Jurkat, Clone E6-1 (cell line): ENCODE data around the gene CHID1.

Experiments used
- DNase-seq: peaks from one replicate; pipeline ENCODE4 v3.0.0-alpha.2; 2011; ENCODE audit warnings: low read depth, low spot score
- H3K4me3 ChIP-seq: 2 replicates; pipeline ENCODE4 v1.5.1; 2011; ENCODE audit warnings: mild to moderate bottlenecking, low read length, control low read depth, moderate library complexity

The CHID1 gene

DNA sequence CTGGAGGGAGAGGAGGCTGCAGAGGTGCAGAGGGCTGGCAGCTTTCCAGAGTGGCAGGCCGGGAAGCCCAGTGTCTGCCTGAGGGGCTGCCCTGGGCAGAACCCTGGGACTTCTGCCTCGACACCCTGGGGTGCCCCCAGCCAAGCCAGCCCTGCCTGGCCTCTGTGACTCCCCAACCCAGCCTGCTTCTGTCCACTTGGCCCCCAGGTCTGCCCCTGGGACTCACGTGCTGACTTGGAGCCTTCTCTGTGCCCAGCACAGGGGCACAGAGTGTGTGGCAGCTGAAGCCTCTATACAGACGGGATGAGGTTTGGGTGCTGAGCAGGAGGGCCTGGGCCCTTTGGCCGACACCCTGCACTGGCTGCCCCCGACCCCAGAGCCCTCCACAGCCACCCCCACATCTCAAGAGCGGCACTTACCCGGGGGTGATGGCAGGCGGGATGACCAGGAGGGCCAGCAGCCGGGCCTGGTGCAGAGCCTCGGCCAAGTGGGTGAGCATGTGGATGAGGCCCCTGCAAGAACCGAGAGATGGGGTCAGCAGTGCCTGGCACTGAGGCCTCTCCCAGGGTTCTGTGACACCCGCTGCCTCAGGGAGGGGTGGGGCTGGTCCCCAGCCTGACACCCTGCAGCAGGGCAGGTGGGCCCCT, 17.5 kb downstream of the CHID1 start:
- no peak for DNase-seq
- H3K4me3 ChIP-seq: no peak overlapping the region

DNA sequence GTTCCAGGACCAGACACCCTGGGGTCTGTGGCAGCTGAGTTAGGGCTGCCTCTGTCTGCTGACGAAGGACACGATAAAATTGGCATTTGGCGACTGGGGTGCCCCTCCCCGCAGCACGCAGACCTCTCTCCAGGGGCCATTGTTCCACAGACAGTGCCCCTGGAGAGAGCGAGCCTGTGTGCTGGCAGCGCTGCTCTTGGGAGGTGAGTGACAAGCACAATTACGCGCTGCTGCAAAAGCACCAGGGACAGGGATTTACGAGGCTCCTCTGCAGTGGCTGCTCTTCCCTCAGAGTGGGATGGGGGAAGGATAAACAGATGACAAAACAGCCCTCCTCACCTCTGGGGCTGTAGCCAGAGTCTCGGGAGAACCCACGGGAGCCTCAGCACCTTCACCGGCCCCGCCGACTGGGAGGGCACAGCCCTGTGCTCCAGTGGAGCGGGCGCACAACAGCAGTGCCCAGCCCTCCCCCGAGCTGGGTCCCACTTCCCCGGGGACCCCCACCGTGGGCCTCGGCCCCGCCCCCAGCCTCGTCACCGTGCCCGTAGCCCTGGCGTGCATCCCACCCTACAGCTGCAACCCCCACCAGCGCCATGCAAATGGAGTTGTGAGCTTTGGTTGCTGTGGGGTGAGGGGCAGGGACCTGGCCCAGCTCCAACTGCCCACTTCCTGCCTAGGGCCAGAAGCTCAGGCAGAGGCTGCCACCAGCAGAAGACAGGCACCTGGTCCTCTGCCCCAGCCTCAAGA, 19.6 kb downstream of the CHID1 start:
- H3K4me3 ChIP-seq: no peak overlapping the region
- DNase-seq: no peak

DNA sequence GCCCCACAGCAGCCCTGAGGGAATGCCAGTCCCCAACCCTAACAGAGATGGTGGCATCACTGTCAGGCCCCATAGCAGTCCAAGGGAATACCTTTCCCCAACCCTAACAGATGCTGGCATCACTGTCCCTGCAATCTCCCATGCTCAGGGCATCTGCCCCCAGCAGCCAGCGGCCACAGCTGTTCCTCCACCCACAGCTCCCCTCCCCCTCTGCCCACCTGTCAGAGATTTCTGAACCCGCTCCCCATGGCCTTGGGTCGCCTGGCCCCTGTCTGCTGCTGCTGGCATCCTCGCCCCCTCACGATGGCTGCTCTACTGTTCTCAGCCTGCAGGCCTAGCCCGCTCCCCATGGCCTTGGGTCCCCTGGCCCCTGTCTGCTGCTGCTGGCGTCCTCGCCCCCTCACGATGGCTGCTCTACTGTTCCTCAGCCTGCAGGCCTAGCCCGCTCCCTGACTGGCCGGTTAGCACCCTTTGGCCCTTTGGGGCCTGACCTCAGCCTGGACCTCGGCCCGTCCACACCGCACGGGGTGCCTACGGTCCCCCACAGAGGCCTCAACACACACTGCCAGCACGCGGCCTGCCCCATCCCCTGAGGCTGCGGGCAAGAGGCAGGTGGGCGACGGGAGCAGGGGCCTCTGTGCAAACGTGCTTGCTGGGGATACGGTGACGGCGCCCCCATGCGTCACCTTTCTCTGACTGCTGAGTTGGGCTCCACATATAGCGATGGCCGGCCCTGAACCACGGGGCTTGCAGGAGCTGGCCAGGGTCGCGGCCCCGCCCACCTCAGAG, 20.7 kb downstream of the CHID1 start:
- DNase-seq: no peak
- H3K4me3 ChIP-seq: no peak overlapping the region

GRCh38 chr11:889257-889656, 21.4 kb downstream of the CHID1 start:
- H3K4me3 ChIP-seq: no peak overlapping the region
- DNase-seq: no peak

GRCh38 chr11:888310-889212, 22.0 kb downstream of the CHID1 start:
- DNase-seq: no peak
- no peak overlapping the region for H3K4me3 ChIP-seq

DNA sequence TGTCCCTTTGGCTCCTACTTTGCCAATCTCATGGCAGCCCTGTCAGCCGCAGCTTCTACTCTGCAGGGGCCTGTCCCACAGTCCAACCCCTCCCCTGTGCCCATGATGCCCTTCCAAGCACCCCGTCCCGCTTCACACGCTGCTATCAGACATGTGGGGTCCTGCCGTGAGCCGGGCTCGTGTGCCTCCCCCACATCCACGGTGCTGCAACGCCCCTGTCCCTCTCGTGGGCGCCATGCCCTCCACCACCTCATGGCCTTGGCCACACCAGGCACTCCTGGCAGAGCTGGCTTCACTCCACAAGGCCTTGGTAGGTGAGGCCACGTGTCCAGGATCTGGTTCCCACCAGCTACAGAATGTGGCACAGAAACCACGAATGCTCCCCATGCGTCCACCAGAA, 23.0 kb downstream of the CHID1 start:
- DNase-seq: no peak
- H3K4me3 ChIP-seq: no peak overlapping the region

DNA sequence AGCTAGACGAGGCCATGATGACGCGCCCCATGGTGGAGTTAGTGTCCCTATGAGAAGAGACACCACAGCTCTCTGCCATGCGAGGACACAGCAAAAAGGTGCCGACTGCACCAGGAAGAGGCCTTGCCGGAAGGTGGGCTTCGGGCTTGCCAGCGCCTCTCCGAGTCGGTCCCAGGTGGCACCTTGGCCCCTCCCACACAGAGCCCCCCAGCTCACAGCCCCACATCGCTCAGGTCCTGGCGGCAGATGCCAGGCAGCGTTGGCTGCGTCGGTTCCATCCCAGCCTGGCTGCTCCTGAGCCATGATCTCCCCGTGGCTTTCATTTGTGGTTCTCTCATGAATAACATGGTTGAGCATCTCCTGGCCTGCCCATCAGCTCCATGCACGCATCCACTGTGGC, 24.0 kb downstream of the CHID1 start:
- no peak for DNase-seq
- no peak overlapping the region for H3K4me3 ChIP-seq

DNA sequence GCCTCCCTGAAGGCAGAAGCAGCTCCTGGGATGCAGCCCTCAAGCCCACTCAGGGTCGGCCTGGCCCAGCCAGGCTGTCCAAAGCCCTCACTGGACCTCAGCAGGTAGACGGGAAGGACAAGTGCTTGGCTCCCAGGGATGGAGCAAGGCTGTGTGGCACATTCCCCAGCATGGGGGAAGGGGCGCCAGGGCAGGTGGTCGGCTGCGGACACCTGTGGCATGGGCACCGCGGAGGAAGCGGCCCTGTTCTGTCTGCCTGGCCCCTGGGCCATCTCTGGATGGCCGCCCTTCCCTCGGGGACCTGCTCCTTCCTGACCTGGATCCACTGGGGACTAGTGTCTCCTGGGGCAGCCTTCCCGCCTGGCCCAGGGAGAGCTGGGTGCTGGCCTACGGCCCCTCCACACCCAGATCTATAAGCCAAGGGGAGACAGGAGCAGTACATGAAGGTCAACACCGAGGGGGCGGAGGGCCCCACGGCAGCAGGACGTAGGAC, 26.0 kb downstream of the CHID1 start:
- H3K4me3 ChIP-seq: no peak overlapping the region
- DNase-seq: no peak

GRCh38 chr11:883527-883926, 27.1 kb downstream of the CHID1 start:
- no peak overlapping the region for H3K4me3 ChIP-seq
- DNase-seq: no peak

GRCh38 chr11:882596-882995, 28.0 kb downstream of the CHID1 start:
- DNase-seq: no peak
- no peak overlapping the region for H3K4me3 ChIP-seq

- no peak overlapping the region for H3K4me3 ChIP-seq
- DNase-seq: no peak
These were observed 30.2 kb downstream of the CHID1 start for GRCh38 chr11:880447-880846.

DNA sequence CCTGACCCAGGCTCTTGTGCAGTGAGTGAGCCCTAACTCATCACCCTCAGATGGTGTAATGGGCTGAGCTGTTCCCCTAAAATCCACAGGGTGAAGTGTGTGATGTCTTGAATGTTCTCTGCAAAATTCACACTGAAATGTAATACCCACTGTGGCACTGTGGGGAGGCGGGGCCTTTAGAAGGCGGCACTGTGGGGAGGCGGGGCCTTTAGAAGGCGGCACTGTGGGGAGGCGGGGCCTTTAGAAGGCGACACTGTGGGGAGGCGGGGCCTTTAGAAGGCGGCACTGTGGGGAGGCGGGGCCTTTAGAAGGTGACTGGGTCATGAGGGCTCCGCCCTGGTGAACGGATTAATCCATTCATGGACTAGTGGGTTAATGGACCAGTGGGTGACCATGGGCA, 33.0 kb downstream of the CHID1 start:
- DNase-seq: no peak
- no peak overlapping the region for H3K4me3 ChIP-seq

DNA sequence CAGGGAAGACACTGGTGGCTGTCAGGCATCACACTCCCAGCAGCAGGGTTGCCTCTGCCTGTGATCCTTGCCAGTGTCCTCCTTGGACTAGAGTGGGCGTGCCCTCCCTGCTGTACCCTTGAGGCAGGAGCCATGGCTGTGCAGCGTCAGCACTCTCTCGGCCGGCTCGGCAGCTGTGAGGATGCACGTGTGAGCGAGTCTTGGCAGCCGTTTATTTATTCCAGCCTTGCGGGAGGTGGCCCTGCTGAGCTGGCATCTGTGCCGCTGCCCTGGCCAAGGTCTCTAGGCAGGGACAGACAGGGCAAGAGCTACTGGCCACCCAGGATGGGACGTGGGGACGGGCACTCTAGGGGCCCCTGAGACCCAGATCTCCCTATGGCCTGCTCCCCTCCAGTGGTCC, 34.1 kb downstream of the CHID1 start:
- no peak overlapping the region for H3K4me3 ChIP-seq
- no peak for DNase-seq

DNA sequence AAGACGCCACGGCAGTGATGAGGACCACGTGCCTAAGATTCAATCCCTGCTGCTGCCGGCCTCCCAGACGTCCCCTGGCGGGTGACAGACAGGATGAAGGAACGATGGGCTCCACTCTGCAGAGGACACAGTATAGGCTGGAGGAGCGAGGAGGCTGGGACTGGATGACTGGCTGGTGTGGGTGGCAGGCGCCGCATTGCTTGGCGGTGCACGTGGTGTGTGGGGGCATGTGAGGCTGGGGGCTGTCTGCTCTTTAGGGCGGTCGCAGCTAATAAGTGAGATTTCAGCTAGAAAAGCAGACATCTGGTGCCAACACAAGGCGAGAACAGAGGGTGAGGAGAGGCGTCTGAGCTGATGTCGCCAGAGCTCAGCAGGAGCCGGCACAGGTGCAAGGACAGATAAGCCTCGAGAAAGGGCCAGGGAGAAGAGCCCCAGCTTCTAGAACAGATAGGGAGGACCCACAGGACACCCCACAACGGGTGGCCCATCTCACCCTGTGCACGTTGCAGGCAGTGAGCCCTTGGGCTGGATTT, 34.8 kb downstream of the CHID1 start:
- DNase-seq: no peak
- H3K4me3 ChIP-seq: no peak overlapping the region

DNA sequence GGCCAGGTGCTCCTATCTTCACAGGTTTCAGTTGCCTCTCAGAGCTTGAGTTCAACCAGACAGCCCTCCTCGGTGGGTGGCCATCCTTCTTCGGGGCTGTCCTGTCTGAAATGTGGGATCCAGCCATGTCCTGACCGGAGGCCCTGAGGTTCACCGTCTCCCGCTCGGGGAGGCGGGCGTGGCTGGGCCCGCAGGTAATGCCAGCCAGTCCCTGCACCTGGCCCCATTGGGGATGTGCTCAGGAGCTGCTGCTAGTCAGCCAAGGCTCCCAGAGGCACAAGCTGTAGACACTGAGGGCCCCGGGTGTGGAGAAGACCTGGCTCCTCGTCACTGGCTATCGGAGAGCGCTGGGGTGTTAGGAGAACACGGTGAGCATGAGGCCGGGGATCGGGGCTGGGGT, 35.4 kb downstream of the CHID1 start:
- DNase-seq: no peak
- H3K4me3 ChIP-seq: no peak overlapping the region

DNA sequence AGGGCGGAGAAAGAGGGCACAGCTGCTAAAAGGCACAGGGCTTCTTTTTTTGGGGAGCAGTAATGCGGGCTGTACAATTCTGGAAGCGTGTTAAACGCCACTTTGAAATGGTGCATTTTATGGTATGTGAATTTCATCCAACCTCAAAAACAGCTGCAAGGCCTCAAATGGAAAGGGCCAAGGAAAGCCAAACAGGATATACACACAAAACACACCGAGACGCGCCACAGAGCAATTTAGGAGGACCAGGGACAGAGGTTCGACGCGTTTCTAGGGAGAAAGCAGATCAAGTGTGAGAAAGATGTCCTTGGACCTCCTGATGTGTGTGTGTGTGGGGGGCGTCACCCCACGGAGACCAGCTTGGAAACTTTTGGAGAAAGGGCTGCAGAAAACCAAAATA, 36.9 kb downstream of the CHID1 start:
- H3K4me3 ChIP-seq: no peak overlapping the region
- DNase-seq: no peak

DNA sequence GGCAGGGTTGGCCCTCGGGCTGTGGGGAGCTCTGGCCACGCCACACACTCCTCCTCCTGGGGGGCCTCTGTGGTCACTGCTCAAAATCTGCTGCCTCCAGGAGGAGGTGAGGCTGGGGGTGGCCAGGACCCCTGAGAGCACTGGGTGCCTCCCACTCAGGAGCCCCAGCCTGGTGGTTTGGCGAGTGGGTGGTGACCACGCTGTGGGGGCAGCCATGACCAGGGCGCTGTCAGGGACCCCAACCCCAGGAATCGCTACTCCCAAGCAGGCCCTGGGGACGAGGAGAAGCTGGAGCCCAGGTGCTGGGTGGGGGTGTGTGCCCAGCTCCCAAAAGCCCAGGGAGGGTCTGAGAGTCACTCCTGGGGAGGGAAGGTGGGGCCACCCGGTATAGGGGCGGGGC, 37.8 kb downstream of the CHID1 start:
- no peak for DNase-seq
- H3K4me3 ChIP-seq: no peak overlapping the region

DNA sequence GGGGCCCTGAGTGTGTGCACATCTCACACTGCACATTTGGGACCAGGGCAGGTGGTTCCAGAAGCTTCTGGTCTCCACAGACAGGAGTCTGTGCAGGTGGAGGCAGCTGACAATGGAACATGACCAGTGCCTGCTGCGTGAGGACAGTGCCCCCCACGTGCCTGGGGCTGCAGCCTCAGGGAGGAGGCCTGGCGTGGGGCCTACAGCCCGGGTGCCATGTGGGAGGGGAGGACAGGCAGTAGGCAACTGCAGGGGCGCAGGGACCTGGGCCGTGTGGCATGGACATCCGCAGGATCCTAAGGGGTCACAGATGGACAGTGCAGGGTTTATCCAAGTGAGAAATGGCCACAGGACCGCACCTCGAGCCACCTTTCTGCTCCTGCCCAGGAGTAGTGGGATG, 39.1 kb downstream of the CHID1 start:
- no peak for DNase-seq
- H3K4me3 ChIP-seq: no peak overlapping the region

GRCh38 chr11:870418-870817, 40.2 kb downstream of the CHID1 start:
- DNase-seq: no peak
- no peak overlapping the region for H3K4me3 ChIP-seq
